ENCODE measurements around the gene CAPS. TPM values are rescaled to one million over a fixed set of nuclear protein-coding genes. Genes with fewer than 3 reads are reported as not detected.

CAPS gene
- total and polyA plus RNA-seq, 5 donors from 2014 or later: 1.2 to 38.8 (median 2.9) TPM

DNA sequence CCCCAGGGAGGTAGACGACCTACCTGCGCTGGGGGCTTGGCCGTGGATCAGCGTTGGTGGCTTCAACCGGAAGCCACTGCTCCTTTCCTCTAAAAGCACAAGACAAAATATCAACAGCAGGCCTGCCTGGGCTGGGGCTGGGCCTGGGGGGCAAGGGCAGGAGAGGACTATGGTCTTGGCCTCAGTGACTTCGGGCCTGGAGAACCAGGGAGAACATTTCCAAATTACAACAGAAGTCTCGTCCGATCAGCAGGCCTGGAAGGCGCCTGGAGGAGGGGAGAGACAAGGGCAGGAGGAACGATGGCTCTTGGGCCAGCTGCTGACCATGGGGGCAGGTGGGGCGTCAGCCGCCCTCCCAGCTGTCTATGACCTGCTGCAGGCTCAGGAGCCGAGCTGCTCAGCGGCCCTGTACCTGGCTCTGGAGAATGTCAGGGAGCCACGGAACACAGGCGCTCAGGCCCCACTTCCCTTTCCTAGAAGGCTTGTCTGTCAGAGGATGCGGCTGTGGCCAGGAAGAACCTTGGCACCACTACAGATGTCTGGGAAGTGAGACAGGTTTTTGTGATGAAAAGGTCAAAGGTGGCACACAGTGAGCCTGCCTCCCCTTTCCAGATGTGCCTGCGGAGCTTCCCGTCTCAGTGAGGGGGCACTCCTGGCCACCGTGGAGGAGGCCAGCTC is 19.5 kb downstream of the CAPS start:
- Histone ChIP-seq H3K4me3 (ENCODE audit: low read depth, low read length) (no peak overlapping the region), H3K4me1 (ENCODE audit: control insufficient read depth, insufficient read depth, low read length, poor library complexity, severe bottlenecking) (no peaks in the 10 kb centered on the region), H3K36me3 (ENCODE audit: control insufficient read depth, insufficient read depth, low read length) (peaks cover 83% of the 10 kb centered on the region), H3K27me3 (ENCODE audit: control insufficient read depth, insufficient read depth, low read length) (no peaks in the 10 kb centered on the region), H3K27ac (ENCODE audit: insufficient read depth, low read length, poor library complexity, severe bottlenecking) (no peak overlapping the region), H3K9me3 (ENCODE audit: control insufficient read depth in 2 of 2, low read length in 2 of 2) (no peaks in the 10 kb centered on the region)
- H3K27me3 Mint-ChIP-seq: no peaks in the 10 kb centered on the region
- H3K9me3 Mint-ChIP-seq: no peaks in the 10 kb centered on the region
- H3K27ac Mint-ChIP-seq: no peak overlapping the region
- peaks cover 0 to 7% (median 2%) of the 10 kb centered on the region in 4 donors for H3K4me1 Mint-ChIP-seq
- peaks cover 19% of the 10 kb centered on the region for H3K36me3 Mint-ChIP-seq
- no peak for ATAC-seq (ENCODE audit: low read depth in 2 of 2)
- DNase-seq: no peak
- H3K4me3 Mint-ChIP-seq: no peak overlapping the region

DNA sequence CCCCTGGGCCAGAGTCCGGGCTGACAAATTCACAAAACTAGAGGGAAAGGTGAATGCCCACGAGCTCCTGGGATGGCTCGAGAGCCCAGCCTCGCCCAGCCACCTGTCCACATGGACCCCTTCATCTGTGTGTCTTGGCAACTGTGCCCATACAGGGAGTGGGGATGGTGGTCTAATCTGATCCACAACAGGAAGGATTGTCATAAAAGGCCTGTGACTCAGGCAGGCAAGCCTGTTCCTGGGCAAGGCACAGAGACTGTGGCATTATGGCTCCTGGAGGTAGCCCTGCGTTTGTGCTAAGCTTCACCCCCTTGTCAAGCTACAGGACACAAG is 20.0 kb downstream of the CAPS start:
- Mint-ChIP-seq H3K4me1 (peaks cover 0 to 7% (median 2%) of the 10 kb centered on the region in 4 donors), H3K4me3 (no peak overlapping the region), H3K36me3 (peaks cover 14% of the 10 kb centered on the region), H3K27ac (peak overlapping the region in 1 of 3 donors; percentile 26), H3K27me3 (no peaks in the 10 kb centered on the region), H3K9me3 (no peaks in the 10 kb centered on the region)
- H3K27me3 ChIP-seq (ENCODE audit: control insufficient read depth, insufficient read depth, low read length): no peaks in the 10 kb centered on the region
- DNase-seq (no peak), ATAC-seq (ENCODE audit: low read depth in 2 of 2) (no peak)
- H3K36me3 ChIP-seq (ENCODE audit: control insufficient read depth, insufficient read depth, low read length): peaks cover 78% of the 10 kb centered on the region
- no peaks in the 10 kb centered on the region for H3K9me3 ChIP-seq (ENCODE audit: control insufficient read depth in 2 of 2, low read length in 2 of 2)
- no peak overlapping the region for H3K27ac ChIP-seq (ENCODE audit: insufficient read depth, low read length, poor library complexity, severe bottlenecking)
- H3K4me3 ChIP-seq (ENCODE audit: low read depth, low read length): no peak overlapping the region
- no peaks in the 10 kb centered on the region for H3K4me1 ChIP-seq (ENCODE audit: control insufficient read depth, insufficient read depth, low read length, poor library complexity, severe bottlenecking)

DNA sequence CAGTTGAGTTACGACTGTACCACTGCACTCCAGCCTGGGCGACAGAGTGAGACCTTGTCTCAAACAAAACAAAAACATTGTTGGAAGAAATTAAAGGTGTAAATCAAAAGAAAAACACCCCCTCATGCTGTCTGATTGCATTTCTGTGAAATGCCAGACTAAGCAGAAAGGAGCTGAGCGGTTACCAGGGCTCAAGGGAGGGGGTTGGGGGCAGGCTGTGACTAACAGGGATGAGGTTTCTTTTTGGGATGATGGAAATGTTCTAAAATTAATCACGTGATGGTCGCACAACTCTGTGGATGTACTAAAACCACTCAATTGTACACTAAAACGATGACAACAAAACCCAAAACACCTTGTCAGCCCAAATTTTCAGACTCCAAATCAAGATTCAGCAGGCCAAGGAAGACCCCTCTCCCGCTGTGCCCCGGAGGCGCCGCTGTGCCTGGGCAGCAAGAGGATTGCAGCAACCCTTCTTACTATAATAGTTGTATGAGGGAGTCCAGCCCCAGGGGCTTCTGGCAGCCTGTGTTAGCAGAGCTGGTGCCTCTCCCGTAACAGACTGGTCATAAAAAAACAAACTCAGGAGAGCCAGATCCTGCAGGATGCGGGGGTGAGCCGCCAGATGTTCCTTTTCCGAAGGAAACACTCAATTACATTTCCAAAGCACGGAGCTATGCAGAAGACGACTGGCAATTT is 20.9 kb downstream of the CAPS start:
- Mint-ChIP-seq H3K4me1 (peaks cover 0 to 11% (median 2%) of the 10 kb centered on the region in 4 donors), H3K27me3 (no peaks in the 10 kb centered on the region), H3K4me3 (no peak overlapping the region), H3K36me3 (peaks cover 10% of the 10 kb centered on the region), H3K27ac (peak overlapping the region in 2 of 3 donors; percentile 26 to 40), H3K9me3 (no peaks in the 10 kb centered on the region)
- Histone ChIP-seq H3K4me3 (ENCODE audit: low read depth, low read length) (no peak overlapping the region), H3K36me3 (ENCODE audit: control insufficient read depth, insufficient read depth, low read length) (peaks cover 75% of the 10 kb centered on the region), H3K4me1 (ENCODE audit: control insufficient read depth, insufficient read depth, low read length, poor library complexity, severe bottlenecking) (no peaks in the 10 kb centered on the region), H3K27me3 (ENCODE audit: control insufficient read depth, insufficient read depth, low read length) (no peaks in the 10 kb centered on the region), H3K9me3 (ENCODE audit: control insufficient read depth in 2 of 2, low read length in 2 of 2) (no peaks in the 10 kb centered on the region), H3K27ac (ENCODE audit: insufficient read depth, low read length, poor library complexity, severe bottlenecking) (no peak overlapping the region)
- DNase-seq: no peak
- ATAC-seq (ENCODE audit: low read depth in 2 of 2): no peak

DNA sequence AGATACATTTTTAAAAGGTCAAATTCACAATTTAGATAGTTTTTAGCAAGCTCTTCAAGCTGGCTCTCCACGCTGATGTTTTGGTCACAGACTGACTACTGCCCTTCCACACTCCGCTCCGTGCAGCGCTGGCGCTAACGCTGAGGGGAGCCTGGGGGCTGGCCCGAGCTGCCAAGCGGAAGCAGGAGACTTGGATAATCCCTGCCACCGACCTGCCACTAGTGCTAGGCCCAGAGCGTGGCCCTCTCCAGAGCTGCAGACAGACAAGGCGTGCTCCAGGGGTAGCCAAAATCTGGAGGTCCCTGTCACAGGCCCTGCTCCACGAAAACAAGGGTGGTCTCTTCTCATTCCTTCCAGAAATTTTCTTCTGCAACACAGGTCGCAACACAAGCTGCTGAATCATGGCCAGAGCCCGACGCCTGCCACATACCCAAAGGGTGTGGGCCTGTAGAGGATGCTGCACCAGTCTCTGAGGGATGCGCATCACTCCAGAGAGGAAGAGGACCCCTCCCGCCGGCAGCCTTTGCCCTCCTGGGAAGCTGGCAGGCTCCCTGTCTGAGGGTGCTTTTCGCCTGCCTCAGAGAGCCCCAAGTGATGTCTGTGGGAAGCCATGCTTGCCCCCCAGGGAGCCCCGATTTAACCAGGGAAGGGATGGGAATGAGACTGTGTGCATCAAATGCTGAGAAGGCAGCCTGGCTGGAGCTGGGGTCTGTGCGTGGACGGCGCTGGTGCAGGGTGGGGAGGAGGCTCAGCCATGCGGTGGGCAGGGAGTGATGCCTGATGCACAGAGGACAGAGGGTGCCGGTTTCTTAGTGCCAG is 21.6 kb downstream of the CAPS start:
- DNase-seq: no peak
- Histone ChIP-seq H3K4me3 (ENCODE audit: low read depth, low read length) (no peak overlapping the region), H3K27ac (ENCODE audit: insufficient read depth, low read length, poor library complexity, severe bottlenecking) (no peak overlapping the region), H3K27me3 (ENCODE audit: control insufficient read depth, insufficient read depth, low read length) (no peaks in the 10 kb centered on the region), H3K9me3 (ENCODE audit: control insufficient read depth in 2 of 2, low read length in 2 of 2) (no peaks in the 10 kb centered on the region), H3K4me1 (ENCODE audit: control insufficient read depth, insufficient read depth, low read length, poor library complexity, severe bottlenecking) (no peaks in the 10 kb centered on the region), H3K36me3 (ENCODE audit: control insufficient read depth, insufficient read depth, low read length) (peaks cover 75% of the 10 kb centered on the region)
- no peak for ATAC-seq (ENCODE audit: low read depth in 2 of 2)
- no peak overlapping the region for H3K4me3 Mint-ChIP-seq
- H3K27me3 Mint-ChIP-seq: no peaks in the 10 kb centered on the region
- no peaks in the 10 kb centered on the region for H3K9me3 Mint-ChIP-seq
- peaks cover 0 to 11% (median 2%) of the 10 kb centered on the region in 4 donors for H3K4me1 Mint-ChIP-seq
- H3K27ac Mint-ChIP-seq: no peak overlapping the region
- H3K36me3 Mint-ChIP-seq: peaks cover 14% of the 10 kb centered on the region

DNA sequence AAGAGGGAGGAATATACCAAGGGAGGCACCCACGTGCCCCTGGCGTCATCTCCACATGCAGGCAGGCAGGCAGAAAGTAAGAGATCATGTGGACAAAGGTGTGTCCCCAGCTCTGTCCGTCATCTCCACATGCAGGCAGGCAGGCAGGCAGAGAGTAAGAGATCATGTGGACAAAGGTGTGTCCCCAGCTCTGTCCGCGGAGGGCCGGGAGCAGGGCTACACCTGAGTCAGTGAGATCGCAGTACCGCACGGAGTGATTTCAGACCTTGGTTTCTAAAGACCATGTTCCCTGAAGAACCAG is 22.2 kb downstream of the CAPS start:
- Mint-ChIP-seq H3K27ac (no peak overlapping the region), H3K27me3 (no peaks in the 10 kb centered on the region), H3K4me3 (no peak overlapping the region), H3K4me1 (peaks cover 0 to 12% (median 2%) of the 10 kb centered on the region in 4 donors), H3K9me3 (no peaks in the 10 kb centered on the region), H3K36me3 (peaks cover 14% of the 10 kb centered on the region)
- Histone ChIP-seq H3K9me3 (ENCODE audit: control insufficient read depth in 2 of 2, low read length in 2 of 2) (no peaks in the 10 kb centered on the region), H3K27ac (ENCODE audit: insufficient read depth, low read length, poor library complexity, severe bottlenecking) (no peak overlapping the region), H3K27me3 (ENCODE audit: control insufficient read depth, insufficient read depth, low read length) (no peaks in the 10 kb centered on the region), H3K4me3 (ENCODE audit: low read depth, low read length) (no peak overlapping the region), H3K36me3 (ENCODE audit: control insufficient read depth, insufficient read depth, low read length) (peaks cover 75% of the 10 kb centered on the region), H3K4me1 (ENCODE audit: control insufficient read depth, insufficient read depth, low read length, poor library complexity, severe bottlenecking) (no peaks in the 10 kb centered on the region)
- no peak for ATAC-seq (ENCODE audit: low read depth in 2 of 2)
- no peak for DNase-seq

DNA sequence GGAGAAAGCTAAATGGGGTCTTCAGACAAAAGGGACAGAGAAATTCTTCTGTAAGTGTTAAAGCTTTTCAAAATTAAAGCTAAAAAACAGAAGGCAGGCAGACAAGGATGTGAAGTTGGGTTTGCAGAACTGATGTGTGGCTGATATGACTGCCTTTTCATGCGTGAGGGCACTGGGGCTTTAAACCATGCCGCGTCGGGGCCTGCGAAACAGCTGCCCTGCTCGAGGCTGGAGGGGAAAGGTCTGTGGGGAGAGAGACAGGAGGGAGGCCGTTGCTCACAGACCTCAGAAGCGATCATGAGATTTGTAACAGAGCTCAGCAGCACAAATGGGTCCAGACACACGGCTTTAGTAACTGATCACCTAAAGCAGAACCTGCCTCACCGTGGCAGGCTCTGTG is 23.5 kb downstream of the CAPS start:
- Histone ChIP-seq H3K4me1 (ENCODE audit: control insufficient read depth, insufficient read depth, low read length, poor library complexity, severe bottlenecking) (no peaks in the 10 kb centered on the region), H3K4me3 (ENCODE audit: low read depth, low read length) (no peak overlapping the region), H3K27me3 (ENCODE audit: control insufficient read depth, insufficient read depth, low read length) (no peaks in the 10 kb centered on the region), H3K36me3 (ENCODE audit: control insufficient read depth, insufficient read depth, low read length) (peaks cover 70% of the 10 kb centered on the region), H3K9me3 (ENCODE audit: control insufficient read depth in 2 of 2, low read length in 2 of 2) (no peaks in the 10 kb centered on the region), H3K27ac (ENCODE audit: insufficient read depth, low read length, poor library complexity, severe bottlenecking) (no peak overlapping the region)
- Mint-ChIP-seq H3K27ac (peak overlapping the region in 1 of 3 donors; percentile 25), H3K36me3 (peaks cover 14% of the 10 kb centered on the region), H3K4me1 (peaks cover 0 to 13% (median 2%) of the 10 kb centered on the region in 4 donors), H3K9me3 (no peaks in the 10 kb centered on the region), H3K4me3 (no peak overlapping the region), H3K27me3 (no peaks in the 10 kb centered on the region)
- DNase-seq: no peak
- ATAC-seq (ENCODE audit: low read depth in 2 of 2): no peak

DNA sequence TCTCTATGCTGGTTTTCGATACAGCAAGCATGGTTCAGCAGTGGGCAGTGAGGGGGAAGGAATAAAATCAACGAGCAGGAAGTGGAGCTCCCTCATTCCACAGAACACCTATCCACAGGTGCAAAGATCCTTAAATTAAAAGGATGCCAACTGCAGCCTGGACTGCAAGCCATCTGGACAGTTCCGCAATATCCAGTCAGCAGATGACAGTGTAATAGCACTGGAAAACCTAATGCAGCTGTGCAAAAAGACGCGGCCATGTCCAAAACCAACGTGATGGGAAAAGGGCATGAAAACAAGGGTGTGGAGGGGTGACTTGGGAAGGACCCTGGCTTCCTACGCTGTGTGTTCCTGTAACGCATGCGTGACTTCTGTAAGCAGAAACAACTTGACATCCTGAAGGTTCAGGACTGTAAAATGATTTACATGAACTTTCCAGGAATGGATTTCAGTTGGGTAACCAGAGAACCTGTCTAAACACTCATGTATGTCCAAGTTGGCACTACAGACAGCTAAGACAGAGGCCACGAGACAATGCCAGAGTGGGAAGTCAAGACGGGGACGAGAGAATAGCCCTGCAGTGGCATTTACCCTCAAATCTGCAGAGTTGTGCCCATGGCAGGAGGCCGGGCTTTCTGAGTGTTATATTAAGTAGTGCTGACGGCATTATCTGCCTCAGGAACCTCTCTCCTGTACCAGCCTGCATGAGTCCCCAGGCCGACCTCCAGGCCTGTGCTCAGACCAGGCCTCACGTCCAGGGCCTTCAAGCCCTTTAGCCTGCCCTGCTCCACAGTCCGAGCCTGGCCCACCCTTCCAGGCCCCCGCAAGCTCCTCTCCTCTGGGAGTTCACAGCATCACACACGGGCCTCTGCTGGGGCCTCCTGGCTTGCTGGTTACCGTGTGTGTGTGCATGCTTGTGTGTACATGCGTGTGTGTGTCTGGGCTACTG is 26.5 kb downstream of the CAPS start:
- Mint-ChIP-seq H3K36me3 (peaks cover 19% of the 10 kb centered on the region), H3K27ac (peak overlapping the region in 2 of 3 donors; percentile 25 to 86), H3K4me3 (no peak overlapping the region), H3K4me1 (peaks cover 0 to 35% (median 16%) of the 10 kb centered on the region in 4 donors), H3K9me3 (no peaks in the 10 kb centered on the region), H3K27me3 (no peaks in the 10 kb centered on the region)
- no peak overlapping the region for H3K4me3 ChIP-seq (ENCODE audit: low read depth, low read length)
- no peak overlapping the region for H3K27ac ChIP-seq (ENCODE audit: insufficient read depth, low read length, poor library complexity, severe bottlenecking)
- no peak for DNase-seq
- no peaks in the 10 kb centered on the region for H3K27me3 ChIP-seq (ENCODE audit: control insufficient read depth, insufficient read depth, low read length)
- H3K36me3 ChIP-seq (ENCODE audit: control insufficient read depth, insufficient read depth, low read length): peaks cover 56% of the 10 kb centered on the region
- no peaks in the 10 kb centered on the region for H3K9me3 ChIP-seq (ENCODE audit: control insufficient read depth in 2 of 2, low read length in 2 of 2)
- no peak for ATAC-seq (ENCODE audit: low read depth in 2 of 2)
- H3K4me1 ChIP-seq (ENCODE audit: control insufficient read depth, insufficient read depth, low read length, poor library complexity, severe bottlenecking): no peaks in the 10 kb centered on the region
